ENCODE results near the gene PUM2.

GRCh38 chr2:20381457-20381856 lies 30.8 kb upstream of the PUM2 start:
- TF ChIP-seq CTCF (IDR thresholded peaks at IDR 0.05 in 2 of 3, conservative IDR thresholded peaks at IDR 0.05 in 1 of 3; ENCODE audit: borderline replicate concordance in 1 of 3, insufficient read depth in 1 of 3, low read depth in 2 of 3, low read length in 2 of 3): no peak
- no peak for TF ChIP-seq CEBPB (IDR thresholded peaks at IDR 0.05; ENCODE audit: low read depth)
- TF ChIP-seq YY1 (IDR thresholded peaks at IDR 0.05; ENCODE audit: extremely low read depth, insufficient replicate concordance, low read depth, low read length): no peak
- TF ChIP-seq POLR2AphosphoS5 (IDR thresholded peaks at IDR 0.05; ENCODE audit: low read depth, low read length): no peak
- no peak for TF ChIP-seq POLR2A (IDR thresholded peaks at IDR 0.05; ENCODE audit: borderline replicate concordance, extremely low read depth, insufficient read depth, insufficient read length)
- TF ChIP-seq ATF3 (IDR thresholded peaks at IDR 0.05): no peak
- no peak for TF ChIP-seq EZH2 (IDR thresholded peaks at IDR 0.05)
- no peak for TF ChIP-seq SIN3A (IDR thresholded peaks at IDR 0.05; ENCODE audit: low read depth)
- TF ChIP-seq JUND (IDR thresholded peaks at IDR 0.05): no peak

Measured in HCT116 (cell line).